NK-92 (cell line): Measurements from ENCODE around the gene CDKN2B.

Experiments
- DNase-seq: peaks from one replicate; lab custom pipeline; 2025; ENCODE audit not compliant: unreplicated experiment; lab: John Stamatoyannopoulos, UW

Gene CDKN2B

DNA sequence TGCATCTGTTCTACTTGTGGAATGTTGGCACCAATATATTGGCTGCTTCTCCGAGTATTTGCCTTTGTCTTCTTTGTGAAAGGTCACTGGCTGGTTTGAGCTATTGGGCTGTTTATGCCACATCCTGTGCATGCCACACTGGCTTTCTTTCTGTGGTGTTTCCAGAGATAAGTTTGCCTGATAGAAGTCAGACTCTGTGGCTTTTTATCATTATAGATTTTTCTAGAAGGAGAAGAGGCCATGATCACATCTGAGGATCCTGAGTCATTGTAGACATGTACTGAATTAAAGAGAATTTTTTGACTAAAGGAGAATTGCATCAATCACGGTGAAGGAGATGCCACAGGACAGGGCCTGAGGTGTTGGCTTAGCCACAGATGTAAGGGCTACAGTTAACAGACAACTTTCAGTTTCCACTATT is 26.5 kb upstream of the CDKN2B start:
- no peak for DNase-seq

DNA sequence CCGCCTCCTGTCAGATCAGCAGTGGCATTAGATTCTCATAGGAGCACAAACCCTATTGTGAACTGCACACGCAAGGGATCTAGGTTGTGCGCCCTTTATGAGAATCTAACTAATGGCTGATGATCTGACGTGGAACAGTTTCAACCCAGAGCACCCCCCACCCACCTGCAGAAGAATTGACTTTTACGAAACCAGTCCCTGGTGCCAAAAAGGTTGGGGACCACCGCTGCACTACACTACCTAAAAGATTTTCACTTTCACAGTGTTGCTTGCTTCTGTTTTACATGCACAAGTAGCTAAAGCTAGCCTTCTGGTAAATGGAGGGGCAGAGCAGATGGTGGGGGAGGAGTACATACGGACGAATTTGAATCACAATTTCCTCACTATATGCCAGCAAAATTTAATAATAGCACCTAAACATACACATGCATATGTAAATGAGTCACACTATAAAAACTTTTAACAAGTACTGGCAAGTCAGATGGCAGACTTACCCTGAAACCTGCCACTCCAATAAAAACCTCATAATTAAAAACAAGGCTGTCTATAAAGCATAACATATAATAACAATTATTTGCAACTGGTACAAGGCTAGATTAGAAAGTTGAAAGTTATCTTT is 24.0 kb upstream of the CDKN2B start:
- no peak for DNase-seq

DNA sequence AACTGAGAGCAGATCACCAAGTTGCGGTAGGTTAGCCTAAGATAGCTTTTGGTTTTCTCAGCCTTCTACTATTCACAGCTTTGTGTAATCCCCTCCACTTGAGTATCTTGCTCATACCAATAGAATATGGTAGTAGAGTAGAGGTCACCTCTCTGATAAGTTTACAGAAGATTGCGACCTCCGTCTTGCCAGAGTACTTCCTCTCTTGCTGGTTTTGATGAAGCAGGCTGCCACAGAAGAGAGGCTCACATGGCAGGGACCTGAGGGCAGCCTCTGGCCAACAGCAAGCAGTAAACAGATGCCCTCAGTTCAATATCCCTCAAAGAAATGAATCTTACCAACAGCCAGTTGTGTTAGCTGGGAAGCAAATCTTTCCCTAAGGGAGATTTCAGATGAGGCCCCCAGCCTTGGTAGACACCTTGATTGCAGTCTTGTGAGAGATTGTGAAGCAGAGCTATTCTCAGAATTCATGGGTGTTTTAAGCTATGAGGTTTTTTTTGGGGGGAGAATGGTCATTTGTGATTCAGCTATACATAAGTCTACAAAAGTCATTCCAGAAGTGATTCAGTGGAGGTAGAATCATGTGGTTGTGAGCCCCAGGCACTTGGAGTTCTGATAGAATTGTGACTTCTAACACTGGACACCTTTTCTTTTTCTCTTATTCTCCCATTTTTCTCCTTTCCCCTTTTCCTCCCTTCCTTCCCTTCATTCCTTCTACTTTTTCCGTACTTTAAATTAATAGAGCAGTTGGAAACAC is 22.7 kb upstream of the CDKN2B start:
- DNase-seq = no peak

DNA sequence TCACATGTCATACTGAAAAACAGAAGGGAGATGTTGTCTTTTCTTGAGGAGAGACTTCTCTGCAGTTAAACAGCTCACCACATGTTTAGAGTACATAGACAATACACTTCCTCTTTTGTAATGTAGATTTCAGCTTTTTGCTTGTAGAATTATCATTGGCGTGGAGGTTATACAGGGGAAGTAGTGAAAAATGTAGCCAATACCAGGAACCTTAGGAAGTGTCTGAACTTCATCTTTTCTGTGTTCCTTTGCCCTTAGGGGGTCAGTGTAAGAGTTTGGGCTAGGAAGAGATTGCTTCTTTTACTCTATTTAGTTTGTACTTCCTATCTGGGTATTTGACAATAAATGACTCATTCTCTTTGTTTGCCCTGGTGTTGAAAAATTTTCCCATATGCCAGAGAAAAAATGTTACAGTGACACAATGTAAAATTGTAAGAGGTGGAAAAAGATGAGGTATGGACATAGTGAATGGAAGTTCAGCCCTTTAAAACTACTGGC is 21.0 kb upstream of the CDKN2B start:
- no peak for DNase-seq

DNA sequence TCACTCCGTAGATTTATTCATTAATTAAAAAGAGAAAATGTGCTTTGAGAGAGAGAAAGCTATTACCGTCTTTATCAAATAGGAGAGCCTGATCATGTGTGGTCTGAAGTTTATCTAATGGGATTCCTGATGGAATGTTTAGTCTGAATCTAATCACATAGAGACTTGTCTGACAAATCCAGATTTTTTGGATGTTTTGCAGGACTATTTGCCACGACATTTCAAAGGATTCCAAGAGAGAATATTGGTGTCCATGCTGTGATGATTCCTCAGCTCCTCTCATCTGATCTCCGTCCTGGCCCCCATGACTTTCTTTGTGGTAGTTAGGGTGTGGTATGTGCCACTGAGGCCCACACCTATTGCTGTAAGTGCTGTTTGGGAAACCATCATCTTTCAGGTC is 20.1 kb upstream of the CDKN2B start:
- no peak for DNase-seq

DNA sequence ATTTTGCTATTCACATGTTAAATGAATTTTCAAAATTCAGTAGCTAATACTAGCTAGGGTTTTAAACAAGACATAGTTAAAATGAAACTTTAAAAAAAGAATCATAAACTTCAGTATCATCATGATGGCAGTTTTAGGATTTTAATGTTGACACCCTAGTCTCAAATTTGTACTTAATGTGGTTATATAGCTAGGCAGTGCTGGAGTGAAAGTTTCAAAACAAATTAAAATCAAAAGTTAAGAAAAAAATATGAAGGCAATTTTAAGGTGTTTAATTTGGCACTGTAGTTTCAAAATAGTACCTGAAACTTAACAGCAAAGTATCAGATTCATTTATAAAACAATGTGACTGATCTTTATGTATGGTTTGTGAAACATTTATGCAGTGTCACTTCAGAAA is 19.3 kb upstream of the CDKN2B start:
- no peak for DNase-seq

DNA sequence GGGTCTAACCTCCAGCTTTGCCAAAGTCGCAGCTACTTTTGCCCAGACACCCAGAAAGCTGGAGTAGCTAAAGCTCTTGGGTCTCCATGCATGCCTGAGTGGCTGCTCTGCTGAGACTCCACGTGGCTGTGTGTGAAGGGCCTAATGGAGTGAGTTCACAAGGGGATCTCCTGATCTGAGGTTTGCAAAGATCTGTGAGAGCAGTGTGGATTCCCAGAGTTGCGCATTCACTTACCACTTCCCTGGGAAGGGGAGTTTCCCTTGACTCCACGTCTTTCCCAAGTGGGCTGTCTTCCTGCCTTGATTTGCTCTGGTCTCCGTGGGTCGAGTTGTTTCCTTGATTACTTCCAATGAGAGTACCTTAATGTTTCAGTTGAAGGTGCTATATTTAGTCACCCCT is 17.6 kb upstream of the CDKN2B start:
- DNase-seq = no peak

DNA sequence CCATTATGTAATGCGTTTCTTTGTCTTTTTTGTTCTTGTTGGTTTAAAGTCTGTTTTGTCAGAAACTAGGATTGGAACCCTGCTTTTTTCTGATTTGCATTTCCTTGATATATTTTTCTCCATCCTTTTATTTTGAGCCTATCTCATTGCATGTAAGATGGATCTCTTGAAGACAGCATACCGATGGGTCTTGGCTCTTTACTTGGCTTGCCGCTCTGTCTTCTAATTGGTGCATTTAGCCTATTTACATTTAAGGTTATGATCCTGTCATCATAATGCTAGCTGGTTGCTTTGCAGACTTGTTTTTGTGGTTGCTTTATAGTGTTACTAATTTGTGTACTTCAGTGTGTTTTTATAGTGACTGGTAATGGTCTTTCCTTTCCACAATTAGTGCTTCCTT is 13.3 kb upstream of the CDKN2B start:
- no peak for DNase-seq

DNA sequence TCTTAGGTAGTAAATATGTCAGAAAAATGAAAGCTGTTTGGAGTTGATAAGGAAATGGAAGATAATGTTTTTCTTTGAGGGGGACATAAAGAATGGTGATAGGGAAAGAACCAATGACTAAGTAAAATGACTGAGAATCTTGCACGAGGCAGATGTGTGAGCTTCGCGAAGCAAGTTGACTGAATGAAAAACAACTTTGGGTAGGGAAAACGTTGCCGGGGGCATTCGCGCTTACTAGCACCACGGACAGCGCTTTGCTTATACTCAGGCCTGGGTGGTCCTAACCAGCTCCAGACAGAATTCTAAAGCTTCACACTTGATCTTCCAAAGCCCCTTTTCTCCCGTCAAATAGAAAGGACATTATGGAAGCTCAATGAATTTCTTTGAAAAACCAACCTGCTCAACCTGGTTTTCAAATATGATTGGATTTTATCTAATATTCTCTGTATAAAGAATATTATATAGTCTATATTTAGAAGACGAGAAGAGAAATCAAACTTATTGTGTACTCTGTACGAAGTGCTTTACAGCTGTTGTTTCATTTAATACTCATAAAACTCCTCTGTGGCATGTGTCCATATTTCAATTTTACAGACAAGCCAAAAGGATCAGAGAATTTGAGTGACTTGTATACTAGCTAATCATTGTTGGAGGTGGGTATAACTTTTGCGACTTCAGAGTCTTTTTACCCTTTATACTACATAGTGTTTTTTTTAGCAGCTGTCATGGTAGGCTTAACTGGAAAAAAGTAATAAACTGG is 1.9 kb upstream of the CDKN2B start:
- no peak for DNase-seq

DNA sequence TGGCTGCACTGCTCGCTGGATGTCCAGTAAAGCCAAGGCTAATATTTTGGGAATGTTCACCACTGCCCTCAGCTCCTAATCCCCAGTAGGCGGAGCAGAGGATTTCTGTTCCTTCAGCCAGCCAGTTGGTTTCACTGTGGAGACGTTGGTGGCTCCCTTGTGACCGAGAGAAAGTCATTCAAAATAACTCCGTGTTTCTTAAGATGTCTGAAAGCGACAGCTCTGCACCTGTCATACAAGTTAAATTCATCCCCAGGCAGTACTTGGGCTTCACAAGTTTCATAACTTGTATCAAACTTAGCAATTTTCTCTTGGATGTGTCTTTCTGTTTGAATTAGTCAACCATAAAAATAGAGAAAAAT is 382 bp upstream of the CDKN2B start:
- DNase-seq = no peak

DNA sequence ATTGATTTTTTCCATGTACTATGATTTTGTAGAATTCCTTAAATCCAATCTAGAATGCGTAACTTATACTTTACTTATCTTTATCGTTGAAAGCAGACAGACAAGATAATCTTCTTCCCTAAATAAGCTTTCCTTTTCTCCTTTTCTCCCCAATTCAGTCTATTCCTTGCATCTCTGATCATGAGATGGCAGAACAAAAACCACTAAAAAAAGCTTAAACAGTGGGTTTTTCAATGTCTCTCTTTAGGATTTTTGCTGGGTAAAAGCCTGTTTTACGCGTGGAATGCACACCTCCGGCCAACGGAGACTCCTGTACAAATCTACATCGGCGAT is 755 bp downstream of the CDKN2B start:
- no peak for DNase-seq

DNA sequence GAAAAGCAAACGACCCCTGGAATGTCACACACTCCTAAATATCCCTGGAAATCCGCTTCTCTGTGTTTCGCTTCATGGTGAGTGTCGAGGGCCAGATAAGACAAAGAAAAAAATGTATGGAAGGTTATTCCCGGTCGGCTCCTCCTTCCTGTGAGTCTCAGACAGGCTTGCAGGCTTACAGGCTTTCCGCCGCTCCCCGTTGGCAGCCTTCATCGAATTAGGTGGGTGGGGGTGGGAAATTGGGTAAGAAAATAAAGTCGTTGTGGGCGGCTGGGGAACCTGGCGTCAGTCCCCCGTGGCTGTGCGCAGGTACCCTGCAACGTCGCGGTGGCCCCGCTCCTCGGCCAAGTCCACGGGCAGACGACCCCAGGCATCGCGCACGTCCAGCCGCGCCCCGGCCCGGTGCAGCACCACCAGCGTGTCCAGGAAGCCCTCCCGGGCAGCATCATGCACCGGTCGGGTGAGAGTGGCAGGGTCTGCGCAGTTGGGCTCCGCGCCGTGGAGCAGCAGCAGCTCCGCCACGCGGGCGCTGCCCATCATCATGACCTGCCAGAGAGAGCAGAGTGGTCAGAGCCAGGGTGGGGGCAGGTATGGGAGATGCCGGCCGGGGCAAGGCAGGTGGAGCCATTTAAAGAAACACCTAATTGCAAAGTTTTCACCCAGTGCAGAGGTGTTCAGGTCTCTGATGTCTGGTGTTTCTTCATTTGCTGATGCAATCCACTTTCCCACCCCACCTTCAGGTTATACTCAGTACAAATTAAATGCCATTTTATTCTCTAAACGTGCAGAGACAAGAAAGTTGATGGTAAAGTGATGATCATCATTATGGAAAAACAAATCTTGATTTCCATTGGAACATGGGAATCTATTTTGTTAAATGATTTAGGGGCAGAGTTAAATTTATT is 3.2 kb downstream of the CDKN2B start:
- DNase-seq = no peak

DNA sequence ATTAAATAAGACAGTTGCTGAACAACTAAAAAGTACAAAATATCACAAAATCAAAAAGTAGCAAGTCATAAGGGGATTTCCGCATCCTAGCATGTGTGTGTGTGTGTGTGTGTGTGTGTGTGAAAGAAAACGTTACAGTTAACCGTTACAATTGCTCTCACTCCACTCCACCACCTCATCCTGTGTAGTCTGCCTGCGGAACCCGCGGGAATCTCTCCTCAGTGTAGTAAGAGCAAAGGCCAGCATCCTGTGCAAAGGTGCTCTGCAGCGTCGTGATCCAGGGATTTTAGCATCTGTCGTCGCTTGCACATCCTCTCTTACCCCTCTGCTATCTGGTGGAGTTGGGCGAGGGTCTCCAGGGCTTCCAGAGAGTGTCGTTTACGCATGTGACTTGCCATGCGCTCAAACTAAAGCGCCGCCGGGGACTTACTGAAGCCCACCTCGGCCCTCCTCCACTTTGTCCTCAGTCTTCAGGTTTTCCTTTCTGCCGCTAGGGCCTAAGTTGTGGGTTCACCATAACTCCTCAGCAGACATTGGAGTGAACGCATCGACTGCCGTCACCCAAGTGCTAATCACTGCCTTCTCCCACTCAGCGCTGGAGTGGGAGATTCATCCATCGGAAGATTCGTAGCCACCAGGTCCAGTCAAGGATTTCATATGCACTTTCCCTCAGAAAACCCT is 3.9 kb downstream of the CDKN2B start:
- DNase-seq = no peak

DNA sequence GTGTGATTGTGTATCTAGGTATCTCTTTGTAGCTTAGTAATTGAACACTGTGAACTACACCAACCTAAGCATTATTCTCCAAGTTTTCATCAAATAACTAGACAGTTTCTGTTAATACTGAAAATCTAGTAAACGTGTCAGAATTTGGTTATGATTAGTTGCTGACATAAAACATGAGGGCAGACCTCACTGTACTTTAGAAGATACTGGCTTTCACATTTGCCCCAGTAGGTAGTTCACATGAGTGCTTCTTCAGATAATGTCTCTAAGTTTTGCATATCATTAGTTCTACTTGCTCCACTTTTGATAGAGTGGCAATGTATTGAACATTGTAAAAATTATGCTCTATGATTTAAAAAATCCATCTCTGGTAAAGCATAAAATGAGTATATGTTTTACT is 7.1 kb downstream of the CDKN2B start:
- no peak for DNase-seq

DNA sequence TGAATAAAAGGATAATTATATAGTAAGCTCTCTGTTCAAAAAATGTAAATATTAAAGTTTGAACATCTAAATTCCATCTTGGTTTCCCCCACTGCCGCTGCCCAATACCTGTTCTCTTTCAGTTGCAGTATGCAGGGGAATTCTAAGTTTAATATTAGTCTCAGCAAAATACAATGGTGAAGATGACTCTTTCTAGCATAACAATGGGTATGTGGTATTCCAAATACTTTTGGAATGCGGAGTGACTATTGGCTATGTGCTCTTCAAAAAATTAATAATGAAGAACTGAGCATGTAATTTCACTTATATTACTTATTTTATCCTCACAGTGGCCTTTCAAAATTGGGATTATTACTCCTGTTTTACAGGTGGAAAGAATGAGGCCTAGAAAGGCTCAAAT is 11.1 kb downstream of the CDKN2B start:
- no peak for DNase-seq

DNA sequence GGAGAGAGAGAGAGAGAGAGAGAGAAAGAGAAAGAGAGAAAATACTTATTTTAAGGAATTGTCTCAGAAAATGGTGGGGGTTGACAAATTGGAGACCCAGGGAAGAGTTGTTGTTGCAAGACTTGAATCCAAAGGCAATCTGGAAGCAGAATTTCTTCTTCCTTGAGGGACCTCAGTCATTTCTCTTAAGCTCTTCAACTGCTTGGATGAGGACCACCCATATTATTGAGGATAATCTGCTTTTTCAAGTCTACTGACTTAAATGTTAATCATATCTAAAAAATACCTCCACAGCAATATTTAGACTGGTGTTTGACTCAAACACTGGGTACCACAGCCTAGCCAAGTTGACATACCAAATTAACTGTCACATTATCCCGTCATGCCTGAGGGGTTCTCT is 11.6 kb downstream of the CDKN2B start:
- DNase-seq = no peak

DNA sequence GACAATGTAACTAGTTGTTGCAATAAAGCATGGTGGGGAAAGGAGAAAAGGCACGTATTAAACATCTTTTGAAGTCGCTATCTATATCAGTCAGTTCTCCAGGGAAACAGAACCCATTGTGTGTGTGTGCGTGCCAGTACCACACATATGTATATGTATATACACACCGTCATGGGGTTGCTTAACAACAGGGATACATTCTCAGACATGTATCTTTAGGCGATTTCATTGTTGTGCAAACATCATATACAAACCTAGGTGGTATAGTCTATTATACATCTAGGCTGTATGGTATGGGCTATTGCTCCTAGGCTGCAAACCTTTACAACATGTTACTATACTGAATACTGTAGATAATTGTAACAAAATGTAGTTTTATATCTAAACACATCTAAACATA is 12.2 kb downstream of the CDKN2B start:
- DNase-seq = no peak

DNA sequence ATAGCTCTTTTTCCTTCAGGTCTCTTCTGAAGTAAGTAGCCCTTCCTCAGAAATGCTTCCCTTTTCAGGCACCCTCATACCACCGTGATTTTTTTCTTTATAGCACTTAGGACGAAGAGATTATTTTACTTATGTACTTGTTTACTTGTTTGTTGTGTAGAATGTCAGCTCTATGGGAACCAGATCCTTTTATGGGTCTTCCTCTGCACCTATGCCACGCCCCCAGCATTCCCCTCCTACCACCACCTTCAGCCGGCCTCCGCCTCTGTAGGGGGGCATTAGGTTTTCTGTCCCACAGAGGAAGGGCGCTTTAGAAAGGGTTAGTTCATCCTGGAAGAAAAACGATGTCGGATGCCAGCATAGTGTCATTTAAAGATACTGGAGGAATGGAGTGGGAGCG is 12.7 kb downstream of the CDKN2B start:
- DNase-seq = no peak

DNA sequence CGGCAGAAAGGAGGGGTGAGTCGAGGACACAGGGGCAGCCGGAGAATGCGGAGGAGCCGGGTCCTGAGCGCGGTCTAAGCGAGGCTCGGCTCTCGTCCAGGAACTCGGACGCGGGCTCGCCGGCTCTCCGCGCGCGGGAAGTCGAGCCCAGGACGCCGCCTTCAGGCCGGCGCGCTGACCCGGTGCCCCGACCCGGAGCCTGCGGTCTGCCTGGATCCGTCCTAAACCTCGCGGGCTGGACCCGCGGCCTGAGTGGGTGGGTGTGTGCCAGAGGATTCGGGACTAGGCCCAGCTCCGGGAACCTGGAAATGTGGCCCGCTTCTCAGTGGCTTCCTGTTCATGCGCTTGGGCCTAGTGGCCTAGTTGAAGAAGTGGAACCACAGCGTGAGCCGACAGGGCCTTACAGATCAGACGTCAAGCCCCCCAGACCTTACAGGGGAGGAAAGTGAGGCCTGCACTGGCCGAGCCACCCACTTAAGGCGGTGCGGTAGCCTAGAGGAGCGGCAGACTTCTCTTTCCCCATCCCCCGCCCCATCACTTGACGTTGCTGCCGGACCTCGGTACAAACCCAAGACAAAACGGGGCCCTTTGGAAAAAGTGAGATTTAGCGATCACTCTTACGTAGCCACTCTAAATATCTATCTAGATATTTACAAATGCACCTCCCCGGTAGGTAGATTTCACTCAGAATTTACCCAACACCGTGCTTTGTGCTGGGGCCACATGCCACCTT is 13.3 kb downstream of the CDKN2B start:
- no peak for DNase-seq
